OCI-LY1 (cell line): ENCODE results near the gene SELENOO.

Source experiments
- EZH2 ChIP-seq: fragments of 200-600 bp; sonication (generic), shearing (Covaris generic); IDR thresholded peaks from 2 replicates; pipeline ENCODE4 v1.8.0; 2017; ENCODE audit warnings: borderline replicate concordance, mixed run types, mild to moderate bottlenecking, antibody characterized with exemption, low read length, moderate library complexity, mixed read lengths
- TF ChIP-seq, protein P1 (sequence below): fragments of 200-600 bp; sonication (generic), shearing (Covaris generic); IDR thresholded peaks from 2 replicates; pipeline ENCODE4 v1.5.1; 2017; ENCODE audit warnings: mild to moderate bottlenecking, antibody characterized with exemption, low read length, moderate library complexity, mixed read lengths

DNA sequence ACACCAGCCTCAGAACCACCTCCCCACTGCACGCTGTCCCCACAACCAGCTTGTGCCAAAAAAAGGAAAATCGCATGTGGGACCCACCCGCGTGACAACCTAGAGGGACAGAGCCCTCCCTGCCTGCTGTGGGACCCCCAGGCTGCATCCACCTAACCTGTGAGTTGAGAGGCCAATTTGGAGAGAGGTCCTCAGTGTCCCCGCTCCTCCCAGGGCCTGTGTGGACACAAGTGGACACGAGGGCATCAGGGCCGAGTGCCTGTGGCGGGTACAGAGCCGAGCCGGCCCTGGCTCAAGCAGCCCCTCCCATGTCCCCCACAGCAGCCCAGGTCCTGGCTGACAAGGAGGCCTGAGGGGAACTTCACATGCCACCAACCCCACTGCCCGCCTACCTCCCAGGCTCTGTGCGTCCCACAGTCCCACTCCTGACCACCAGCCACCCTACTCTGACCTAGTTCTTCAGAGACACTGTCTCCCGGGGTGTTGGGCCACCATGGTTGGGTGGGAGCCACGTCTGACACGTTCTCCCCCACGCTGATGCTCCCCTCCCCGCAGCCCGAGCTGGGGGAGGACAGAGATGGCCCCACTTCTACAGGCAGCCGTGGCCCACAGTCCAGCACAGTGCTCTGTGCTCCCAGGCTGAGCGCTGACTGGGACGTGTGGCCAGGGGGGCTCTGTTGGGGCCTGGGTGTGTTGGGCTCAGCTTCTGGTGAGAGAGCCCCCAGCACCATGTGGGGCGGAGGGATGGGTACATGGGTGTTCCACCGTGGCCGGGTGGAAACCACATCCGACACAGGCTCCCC, 19.2 kb downstream of the SELENOO start:
- TF ChIP-seq, protein P1, sequence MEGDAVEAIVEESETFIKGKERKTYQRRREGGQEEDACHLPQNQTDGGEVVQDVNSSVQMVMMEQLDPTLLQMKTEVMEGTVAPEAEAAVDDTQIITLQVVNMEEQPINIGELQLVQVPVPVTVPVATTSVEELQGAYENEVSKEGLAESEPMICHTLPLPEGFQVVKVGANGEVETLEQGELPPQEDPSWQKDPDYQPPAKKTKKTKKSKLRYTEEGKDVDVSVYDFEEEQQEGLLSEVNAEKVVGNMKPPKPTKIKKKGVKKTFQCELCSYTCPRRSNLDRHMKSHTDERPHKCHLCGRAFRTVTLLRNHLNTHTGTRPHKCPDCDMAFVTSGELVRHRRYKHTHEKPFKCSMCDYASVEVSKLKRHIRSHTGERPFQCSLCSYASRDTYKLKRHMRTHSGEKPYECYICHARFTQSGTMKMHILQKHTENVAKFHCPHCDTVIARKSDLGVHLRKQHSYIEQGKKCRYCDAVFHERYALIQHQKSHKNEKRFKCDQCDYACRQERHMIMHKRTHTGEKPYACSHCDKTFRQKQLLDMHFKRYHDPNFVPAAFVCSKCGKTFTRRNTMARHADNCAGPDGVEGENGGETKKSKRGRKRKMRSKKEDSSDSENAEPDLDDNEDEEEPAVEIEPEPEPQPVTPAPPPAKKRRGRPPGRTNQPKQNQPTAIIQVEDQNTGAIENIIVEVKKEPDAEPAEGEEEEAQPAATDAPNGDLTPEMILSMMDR: no peak
- no peak for TF ChIP-seq EZH2
